HG03442 (cell line): Measurements from ENCODE around the gene CAMTA1.
"Not testable (repeated sequence)": the region's sequence is repeated elsewhere in the genome, so short reads cannot be mapped to it uniquely, and the experiment has no call there.

ENCODE experiments used
- ATAC-seq: cut with Tn5 transposase; IDR thresholded peaks from one replicate; pipeline ENCODE4 v1.9.1; 2021; ENCODE audit warnings: mild to moderate bottlenecking, moderate library complexity; ENCODE audit not compliant: unreplicated experiment

The CAMTA1 gene

GRCh38 chr1:7319196-7319595 lies 533.9 kb downstream of the CAMTA1 start:
- no peak for ATAC-seq

- no peak for ATAC-seq
Measured at GRCh38 chr1:7320661-7321060, 535.4 kb downstream of the CAMTA1 start.

- no peak for ATAC-seq
Measured at GRCh38 chr1:7322283-7322785, 537.1 kb downstream of the CAMTA1 start.

GRCh38 chr1:7322912-7323311 lies 537.7 kb downstream of the CAMTA1 start:
- no peak for ATAC-seq

- ATAC-seq: no peak
Measured at GRCh38 chr1:7325254-7325653, 540.0 kb downstream of the CAMTA1 start.

GRCh38 chr1:7326366-7326765 lies 541.1 kb downstream of the CAMTA1 start:
- ATAC-seq: no peak

- ATAC-seq: no peak
Measured at GRCh38 chr1:7327849-7328248, 542.6 kb downstream of the CAMTA1 start.

- no peak for ATAC-seq
Measured at GRCh38 chr1:7329868-7330615, 544.8 kb downstream of the CAMTA1 start.

- ATAC-seq: not testable (repeated sequence)
Measured at GRCh38 chr1:7330726-7331125, 545.5 kb downstream of the CAMTA1 start.

- no peak for ATAC-seq
Measured at GRCh38 chr1:7331926-7332535, 546.8 kb downstream of the CAMTA1 start.

- ATAC-seq: no peak
Measured at GRCh38 chr1:7333094-7333493, 547.8 kb downstream of the CAMTA1 start.

- ATAC-seq: no peak
Measured at GRCh38 chr1:7333620-7334019, 548.4 kb downstream of the CAMTA1 start.

GRCh38 chr1:7334475-7335035 lies 549.3 kb downstream of the CAMTA1 start:
- no peak for ATAC-seq

GRCh38 chr1:7335224-7335879 lies 550.1 kb downstream of the CAMTA1 start:
- ATAC-seq: no peak

- ATAC-seq: no peak
Measured at GRCh38 chr1:7338439-7338838, 553.2 kb downstream of the CAMTA1 start.

- no peak for ATAC-seq
Measured at GRCh38 chr1:7339014-7339413, 553.8 kb downstream of the CAMTA1 start.

- no peak for ATAC-seq
Measured at GRCh38 chr1:7339953-7340352, 554.7 kb downstream of the CAMTA1 start.

- ATAC-seq: no peak
Measured at GRCh38 chr1:7341145-7341905, 556.1 kb downstream of the CAMTA1 start.

- ATAC-seq: no peak
Measured at GRCh38 chr1:7343882-7344281, 558.6 kb downstream of the CAMTA1 start.

GRCh38 chr1:7344299-7344698 lies 559.0 kb downstream of the CAMTA1 start:
- no peak for ATAC-seq

- ATAC-seq: no peak
Measured at GRCh38 chr1:7345516-7345915, 560.3 kb downstream of the CAMTA1 start.
